HG03064 (cell line): Measurements from ENCODE around the gene GRIK1.

Source experiments
- ATAC-seq: cut with Tn5 transposase; IDR thresholded peaks from one replicate; pipeline ENCODE4 v1.9.1; 2021; ENCODE audit warnings: low read depth; ENCODE audit not compliant: unreplicated experiment

Gene GRIK1

DNA sequence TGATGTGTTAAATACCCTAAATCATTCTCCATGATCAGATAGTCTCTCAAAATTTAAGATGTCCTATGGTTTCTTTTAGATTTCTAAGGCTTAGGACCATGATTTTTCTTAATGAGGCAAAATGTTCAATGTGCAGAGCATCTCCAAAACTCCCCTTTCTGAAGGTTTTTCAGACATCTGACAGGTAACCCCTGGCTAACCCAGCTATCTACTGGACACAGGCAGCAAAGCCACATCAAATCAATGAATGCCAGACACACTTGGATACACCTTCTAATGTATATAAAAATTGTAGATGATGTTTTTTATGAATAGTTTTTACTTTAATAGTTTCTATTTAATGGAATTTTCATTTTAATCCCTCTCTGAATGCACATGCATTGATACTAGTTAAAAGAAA, 285.6 kb downstream of the GRIK1 start:
- ATAC-seq = no peak

DNA sequence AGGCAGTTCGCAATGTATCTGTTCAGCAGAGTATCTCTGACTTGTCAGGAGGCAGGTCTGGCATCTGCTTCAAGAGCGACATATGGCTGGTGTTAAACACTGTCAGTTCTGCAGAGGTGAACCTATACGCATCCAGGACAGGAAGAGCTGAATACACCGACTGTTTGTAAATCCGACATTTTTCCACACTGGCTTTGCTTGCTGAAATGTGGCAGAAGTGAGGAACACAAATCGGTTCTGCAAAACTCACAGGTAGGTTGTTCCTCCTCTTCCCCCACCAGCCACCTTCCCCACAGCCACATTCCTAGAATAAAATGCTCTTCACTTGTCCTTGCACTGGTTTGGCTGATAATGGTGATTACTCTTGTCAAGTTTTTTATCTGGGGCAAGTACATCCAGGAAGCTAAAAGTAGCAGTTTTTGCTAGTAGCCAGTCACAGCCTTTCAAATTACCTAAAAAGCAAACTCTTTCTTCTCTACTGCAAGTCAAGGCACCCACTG, 289.2 kb downstream of the GRIK1 start:
- no peak for ATAC-seq

DNA sequence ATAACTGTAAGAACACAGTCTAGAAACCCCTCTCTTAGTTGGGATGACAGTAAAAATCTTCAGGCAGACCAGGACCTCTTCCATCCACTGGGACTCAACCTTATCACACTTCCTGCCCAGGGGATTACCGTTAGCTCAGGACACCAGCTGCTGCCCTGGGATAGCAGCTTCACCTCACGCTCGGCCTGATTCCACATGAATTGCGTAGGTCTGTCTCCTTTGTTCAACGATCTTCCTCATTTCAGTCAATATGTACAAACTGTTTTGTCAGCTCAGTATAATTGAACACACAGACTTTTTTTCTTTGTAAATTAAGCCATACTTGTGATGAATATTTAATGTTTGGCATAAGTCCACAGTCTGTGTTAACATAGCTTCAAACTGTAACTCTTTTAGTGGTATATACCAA, 290.4 kb downstream of the GRIK1 start:
- no peak for ATAC-seq

DNA sequence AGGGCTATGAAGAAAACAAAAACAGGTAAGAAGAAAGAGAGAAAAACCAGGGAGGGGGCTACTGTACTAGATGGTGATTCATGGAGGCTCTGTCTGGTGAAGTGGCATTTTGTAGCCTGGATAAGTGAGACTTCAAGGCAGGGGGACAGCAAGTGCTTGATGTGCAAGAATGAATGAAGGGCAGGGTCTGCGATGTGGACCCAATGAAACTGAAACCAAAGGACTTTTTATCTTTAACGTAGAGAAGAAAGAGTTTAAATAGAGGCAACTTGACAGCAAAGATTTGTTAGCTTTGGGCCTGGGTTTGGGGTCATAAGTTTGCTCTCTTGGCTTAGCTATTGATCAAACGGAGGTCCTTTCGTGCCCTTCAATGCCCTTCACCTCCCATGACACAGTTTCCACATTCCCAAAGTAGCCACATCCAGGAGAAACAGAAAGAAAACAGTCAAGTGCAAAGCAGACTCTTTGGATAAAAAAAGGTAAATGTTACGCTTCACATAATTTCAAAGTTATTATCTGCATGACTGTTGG, 291.0 kb downstream of the GRIK1 start:
- ATAC-seq = no peak

DNA sequence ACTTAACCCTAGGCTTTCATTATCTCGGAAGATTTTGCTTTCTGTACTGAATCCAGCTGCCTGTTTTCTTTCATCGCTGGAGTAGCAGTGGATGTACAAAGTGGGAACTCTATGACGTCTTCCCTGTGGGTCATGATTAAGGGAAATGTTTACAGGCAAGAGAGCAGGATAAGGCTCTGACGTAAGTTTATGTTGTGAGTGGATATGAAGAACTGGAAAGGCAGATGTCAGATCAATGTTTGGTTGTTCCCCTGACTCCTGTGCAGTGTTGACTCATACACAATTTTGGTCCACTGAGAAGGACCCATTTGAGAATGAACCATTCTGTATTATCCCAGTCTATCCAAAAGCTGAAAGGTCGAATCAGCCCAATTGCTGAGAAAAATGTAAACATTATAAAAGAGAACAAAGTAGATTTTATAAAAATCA, 292.4 kb downstream of the GRIK1 start:
- no peak for ATAC-seq

DNA sequence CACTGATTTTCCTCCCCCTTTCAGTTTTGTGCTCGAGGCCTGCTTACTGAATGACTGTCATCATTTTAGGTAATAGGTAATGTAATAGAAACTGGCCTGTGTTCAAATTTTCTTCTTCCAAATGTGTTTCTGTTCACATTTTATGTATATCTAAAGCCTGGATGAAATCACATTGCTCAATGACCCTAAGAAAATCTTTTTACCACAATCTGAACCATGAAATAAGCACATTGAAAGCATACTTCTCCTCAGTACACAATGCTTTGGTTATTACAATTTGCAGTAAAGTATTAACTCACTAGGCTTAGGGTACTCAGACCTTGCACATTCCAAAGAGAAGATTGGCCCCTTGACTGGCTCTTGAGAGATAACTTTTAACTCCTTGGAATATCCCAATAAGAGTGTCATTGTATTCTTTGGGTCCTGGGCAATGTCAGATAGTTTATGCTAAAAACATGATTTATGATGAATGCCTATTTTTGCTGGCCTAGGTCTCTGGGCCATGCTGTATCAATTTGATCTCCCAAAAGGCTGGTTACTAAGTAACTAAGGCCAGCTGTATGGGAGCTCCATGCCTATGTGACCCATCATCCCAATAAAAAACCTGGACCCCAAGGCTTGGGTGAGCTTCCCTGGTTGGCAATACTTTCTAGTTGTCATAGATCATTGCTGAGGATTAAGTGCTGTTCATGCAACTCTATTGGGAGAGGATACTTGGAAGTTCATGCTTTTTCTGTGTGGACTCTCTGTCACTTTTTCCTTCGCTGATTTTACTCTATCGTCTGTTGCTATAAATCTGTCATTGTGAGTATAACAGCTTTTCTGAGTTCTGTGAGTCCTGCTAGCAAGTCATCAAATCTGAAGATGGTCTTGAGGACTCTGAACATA, 293.9 kb downstream of the GRIK1 start:
- ATAC-seq = no peak

DNA sequence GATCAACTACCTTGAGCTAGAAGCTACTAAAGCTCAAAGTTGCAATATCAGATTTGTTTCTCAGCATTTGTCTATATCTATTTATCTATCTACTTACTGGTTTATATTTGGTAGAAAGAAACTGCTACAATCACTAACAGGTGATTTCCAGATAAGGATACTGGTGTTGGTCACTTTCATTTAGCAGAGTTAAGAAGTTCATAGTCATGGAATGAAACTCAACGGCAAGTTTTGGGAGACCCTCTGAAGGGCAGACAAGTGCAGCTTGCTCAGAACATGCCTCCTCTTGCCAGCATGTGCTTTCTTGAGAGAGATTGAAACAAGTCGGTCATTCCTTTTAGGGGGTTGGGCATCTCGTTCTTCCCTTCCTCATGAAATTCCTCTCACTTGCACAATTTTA, 296.5 kb downstream of the GRIK1 start:
- no peak for ATAC-seq

DNA sequence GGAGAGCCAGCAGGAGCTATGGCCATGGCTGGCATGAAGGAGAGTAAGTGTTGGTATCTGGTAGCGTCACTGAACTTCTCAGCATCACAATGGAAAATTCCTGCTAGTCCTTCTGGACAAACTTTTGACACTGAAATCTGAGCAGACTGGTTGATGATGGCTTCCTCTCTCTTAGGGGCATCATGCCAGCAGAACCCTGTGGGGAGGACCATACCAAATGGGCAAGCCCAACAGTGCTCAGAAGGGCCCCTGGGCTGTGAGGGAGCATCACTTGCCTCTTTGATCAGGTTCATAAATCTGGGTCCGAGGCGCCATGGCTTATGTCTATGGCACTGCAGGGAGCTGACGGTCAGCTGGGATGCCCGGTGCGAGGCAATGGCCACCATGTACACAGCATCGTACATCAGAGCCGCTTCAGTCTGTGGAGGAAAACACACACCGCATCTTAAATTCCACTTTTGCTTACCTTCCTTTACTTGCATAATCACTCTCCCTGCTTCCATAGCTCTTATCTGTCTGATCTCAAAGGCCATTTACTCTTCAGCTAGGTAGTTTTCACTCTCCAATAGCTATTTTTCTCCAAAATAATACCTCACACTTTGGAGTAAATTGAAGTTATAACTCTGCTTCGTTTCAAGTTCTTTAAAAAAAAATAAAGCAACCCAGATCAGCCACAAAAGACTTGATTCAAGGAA, 297.1 kb downstream of the GRIK1 start:
- no peak for ATAC-seq

DNA sequence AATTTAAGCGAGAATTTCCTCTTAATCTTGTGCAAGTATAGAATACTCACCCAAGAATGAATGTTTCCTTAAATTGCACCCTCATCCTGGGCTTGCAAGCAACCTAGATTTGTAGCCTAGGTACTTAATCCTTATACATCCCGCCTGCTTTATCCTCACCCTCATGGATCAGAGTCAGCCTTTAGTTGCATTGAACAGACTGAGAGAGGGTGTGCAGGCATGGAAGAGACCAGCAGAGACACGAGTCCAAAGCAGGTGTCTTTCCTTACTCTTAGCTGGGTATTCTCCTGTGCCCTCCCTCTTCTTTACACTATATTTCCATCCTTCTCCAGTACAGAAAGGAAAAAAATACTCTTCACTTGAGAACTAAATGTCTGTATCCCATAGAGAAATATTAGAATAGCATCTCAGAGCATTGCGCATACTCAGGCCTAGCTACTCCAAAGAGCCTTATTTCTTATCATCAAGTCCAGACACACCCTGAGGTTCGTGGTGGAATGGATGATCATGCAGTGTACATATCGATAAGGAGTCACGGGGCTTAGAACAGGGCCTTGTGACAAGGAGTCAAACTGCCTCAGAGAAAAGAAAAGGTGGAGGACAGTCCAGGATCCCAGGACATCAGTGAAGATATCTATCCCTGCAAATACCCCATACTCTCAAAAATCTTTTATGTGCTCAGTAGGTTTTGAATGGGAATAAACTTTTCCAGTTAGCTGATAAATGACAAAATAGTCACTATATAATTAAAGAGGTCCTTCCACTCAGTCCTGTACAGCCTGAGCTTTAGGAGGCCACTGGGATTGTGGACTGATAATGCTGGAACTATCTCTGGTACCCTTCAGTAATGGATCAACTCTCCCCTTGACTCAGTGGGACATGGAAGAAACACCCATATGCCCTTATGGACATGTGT, 297.9 kb downstream of the GRIK1 start:
- ATAC-seq = no peak

DNA sequence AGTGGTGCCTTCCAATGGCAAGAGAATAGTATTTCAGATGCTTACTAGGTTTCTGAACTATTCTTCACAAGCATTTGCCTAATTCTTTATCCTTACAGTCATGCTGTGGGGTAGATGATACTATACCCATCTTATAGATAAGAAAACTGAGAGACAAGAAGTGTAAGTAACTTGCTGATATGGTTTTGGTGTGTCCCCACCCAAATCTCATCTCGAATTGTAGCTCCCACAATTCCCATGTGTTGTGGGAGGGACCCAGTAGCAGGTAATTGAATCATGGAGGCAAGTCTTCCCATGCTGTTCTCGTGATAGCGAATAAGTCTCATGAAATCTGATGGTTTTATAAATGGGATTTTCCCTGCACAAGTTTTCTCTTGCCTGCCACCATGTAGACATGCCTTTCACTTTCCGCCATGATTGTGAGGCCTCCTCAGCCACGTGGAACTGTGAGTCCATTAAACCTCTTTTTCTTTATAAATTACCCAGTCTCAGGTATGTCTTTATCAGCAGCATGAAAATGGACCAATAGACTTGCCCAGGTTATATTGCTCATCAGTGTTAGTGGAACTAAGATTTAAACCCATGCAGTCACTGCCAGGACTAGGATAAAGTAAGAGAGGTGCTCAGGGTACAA, 298.7 kb downstream of the GRIK1 start:
- ATAC-seq = no peak

DNA sequence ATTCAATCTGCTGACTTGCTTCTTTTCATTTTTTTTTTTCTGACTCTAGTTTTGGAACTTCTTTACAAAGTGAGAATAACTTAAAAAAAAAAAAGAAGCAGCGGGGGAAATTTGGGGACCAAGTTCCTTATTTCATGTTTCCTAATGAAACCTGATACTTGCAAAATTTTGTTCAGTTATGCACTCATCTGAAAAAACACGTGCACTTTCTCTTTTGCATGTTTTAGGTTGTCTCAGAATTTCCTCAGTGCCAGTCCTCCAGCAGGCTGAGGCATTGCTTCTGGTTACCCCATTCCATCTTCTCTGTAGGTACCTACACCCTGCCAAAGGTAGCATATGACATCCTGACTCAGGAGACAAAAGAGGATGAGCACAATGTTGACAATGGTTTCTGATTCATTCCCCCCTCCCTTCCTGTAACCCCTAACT, 299.7 kb downstream of the GRIK1 start:
- ATAC-seq = no peak

DNA sequence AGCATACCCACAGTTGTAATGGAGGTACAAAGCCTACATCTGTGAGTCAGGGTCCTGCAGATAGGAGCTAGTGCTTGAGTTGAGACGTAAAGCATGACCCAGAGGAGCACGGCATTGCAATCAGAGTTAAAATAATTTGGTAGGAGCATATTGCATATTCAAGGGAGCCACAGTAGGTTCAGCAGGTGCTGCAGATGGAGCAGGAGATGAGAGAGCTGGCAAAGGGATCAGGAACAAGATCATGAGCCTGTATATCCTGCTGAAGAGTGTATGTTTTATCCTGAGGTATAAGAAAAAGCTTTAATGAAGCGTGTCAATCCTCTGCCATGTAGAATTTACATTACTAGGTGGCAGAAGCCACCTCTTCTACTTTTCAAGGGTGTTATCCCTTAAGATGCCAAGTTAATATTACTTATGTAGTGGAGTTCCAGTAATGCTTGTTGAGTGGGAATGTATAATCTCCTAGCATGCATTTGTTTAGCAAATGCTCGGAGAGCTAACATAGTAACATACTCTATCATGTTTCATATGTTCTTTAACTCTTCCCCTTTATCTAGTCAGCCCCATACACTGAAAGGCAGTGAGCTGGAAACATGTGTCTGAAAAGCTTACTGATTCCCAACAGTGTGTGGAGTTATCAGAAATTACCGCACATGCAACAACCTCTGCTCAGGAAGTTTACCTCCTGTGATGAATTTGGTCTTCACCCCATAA, 300.3 kb downstream of the GRIK1 start:
- no peak for ATAC-seq

DNA sequence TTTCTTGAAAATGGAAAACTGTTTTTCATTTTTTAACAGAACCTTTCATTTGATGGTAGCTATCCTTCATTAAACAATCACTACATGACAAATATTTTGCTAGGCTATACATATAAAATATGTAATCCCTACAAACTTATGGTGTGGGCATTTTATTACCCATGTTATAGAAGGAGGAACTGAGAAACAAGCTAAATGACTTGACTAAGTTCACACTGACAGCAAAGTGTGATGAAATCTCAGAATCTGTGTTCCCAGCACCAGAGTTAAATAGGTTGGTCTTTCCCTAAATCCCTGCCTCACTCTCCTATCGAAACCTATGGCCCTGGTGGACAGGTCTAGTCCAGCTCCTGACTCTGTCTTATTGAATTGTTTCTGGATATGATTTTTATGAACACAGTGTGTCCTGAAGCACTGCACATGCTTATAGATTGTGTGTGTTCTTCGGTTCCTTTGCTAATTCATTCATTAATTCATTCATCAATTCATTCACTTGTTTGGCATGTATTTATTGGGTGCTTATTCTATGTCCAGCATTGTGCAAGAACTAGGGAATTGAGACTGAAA, 301.0 kb downstream of the GRIK1 start:
- ATAC-seq = no peak

DNA sequence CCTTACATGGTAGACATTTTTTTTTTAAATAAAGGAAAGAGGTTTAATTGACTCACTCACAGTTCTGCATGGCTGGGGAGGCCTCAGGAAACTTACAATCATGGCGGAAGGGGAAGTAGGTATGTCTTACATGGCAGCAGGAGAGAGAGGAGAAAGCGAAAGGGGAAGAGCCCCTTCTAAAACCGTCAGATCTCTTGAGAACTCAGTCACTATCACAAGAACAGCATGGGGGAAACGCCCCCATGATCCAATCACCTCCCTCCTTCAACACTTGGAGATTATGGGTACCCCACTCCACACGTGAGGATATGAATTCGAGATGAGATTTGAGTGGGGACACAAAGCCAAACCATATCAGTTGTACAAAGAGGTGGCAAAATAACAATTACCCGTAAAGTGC, 301.7 kb downstream of the GRIK1 start:
- no peak for ATAC-seq

DNA sequence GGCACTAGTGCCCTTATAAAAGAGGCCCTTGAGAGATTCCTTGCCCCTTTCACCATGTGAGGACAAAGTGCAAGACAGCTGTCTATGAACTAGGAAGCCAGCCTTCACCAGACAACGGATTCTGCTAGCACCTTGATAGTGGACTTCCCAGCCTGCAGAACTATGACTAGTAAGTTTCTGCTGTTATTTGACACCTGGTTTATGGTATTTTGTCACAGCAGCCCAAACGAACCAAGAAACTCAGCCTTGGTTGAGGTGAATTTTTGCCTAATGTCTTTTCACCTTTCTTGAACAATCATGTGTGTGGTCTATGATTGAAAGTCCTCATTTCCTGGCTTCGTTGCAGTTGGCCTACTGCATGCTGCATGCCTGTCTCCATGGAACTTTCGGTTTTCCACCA, 302.2 kb downstream of the GRIK1 start:
- no peak for ATAC-seq

DNA sequence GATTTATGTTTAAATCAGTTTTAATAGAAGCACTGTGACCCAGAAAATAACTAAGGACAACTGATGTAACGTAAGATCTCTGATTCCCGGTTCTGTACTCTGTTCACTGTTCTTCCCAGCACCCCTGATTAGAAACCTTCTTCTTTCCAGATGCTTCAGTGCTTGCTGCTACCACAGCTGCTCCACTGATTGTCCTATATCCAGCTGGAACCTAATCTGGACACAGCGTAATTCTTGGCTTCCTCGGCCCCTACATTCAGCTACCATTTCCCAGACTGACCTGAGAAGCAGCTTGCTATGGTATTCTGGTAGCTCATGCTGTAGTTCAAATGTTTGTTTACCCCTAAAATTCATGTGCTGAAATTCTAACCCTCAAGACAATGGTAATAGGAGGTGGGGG, 302.7 kb downstream of the GRIK1 start:
- ATAC-seq = no peak

DNA sequence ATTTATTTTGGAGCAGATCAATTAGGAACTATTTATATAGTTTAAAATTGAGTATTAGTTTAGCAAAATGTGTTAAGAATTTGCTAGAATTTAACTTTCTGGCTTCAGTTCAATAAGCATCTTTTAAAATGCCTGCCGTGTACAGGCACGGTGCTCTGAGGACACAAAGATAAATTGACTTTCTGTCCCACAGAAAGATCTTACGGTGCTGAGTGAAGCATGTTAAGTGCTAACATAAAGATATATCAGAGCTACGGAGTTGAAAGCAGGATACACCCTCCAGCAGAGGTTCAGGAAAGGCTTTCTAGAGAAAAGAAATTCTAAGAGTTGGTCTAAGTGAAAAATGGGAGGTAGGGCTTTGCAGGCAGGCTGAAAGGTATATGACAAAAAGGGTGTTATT, 305.4 kb downstream of the GRIK1 start:
- ATAC-seq = no peak

DNA sequence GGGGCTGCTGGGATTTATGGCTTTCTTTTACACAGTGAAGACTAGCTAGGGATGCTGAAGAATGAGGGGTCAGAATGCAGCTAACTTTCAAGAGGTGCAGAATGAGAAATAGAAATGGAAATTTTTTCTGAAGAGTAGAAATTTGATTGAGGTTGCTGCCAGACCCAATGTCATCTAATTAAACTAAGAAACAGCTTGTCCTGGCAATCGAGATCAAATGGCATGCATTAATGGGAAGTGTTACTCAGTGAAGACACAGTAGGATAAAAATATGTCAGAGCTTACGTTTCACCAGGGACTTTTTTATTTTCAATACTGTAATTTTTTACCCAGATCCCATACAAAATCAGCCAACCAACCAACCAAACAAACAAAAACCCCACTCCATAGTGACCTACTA, 306.0 kb downstream of the GRIK1 start:
- ATAC-seq = no peak

DNA sequence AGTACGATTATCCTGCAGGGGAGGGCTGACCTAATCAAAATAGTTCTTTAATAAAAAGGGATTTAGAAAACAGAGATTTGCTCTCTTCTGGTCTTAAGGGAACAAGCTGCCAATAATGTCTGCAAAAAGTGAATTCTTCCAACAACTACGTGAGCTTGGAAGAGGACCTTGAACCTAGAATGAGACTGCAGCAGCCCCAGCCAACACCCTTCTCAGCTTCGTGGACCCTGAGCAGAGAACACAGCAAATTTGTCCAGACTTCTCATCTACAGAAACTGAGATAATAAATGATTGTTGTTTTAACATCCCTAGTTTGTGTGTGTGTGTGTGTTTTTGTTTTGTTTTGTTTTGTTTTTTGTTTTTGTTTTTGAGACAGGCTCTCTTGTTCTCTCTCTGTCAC, 309.4 kb downstream of the GRIK1 start:
- ATAC-seq = no peak
